GM19043 (cell line): Measurements from ENCODE around the gene FOSB.
A peak's percentile ranks its signal among the peaks of the same experiment; 100 is the strongest.

ENCODE experiments used
- ATAC-seq: cut with Tn5 transposase; IDR thresholded peaks from one replicate; pipeline ENCODE4 v1.9.1; 2021; ENCODE audit warnings: low read depth; ENCODE audit not compliant: unreplicated experiment

FOSB gene

DNA sequence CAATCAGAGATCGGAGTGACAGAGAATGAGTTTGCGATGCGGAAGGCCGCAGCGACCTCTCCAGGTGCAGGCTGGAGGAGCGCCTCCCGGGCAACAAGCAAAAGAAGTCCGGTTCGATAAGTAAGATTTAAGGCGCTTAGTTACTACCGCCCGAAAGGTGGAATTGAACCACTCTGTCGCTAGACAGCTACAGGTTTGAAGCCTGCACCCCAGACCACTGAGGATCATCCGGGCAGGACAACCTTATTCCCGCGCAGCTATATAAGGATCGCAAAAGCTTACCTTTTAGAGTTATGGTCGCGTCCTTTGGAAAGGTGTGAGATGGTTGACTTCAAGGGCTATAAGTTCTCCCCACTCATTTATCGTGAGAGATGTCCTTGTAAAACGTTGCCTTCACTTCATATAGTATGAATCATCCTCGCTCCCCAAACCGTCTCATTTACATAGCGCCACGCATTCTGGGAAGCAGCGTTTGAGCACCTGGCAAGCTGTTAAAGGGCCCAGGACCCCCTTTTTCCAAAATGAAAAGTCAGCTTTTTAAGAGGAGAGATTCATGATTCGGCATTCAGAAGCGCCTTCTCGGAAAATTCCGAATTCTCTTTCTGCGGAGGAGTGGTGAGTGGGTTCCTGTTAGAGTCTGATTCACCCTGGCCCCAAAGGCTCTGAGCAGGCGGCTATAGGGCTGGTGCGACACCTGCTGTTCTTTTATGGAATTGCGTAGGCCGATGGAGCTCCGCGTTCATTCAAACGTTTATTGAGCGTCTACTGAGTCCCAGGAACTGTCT lies 10.8 kb downstream of the FOSB start:
- peak; percentile 51 for ATAC-seq

GRCh38 chr19:45483033-45483432 lies 15.2 kb downstream of the FOSB start:
- ATAC-seq: no peak

DNA sequence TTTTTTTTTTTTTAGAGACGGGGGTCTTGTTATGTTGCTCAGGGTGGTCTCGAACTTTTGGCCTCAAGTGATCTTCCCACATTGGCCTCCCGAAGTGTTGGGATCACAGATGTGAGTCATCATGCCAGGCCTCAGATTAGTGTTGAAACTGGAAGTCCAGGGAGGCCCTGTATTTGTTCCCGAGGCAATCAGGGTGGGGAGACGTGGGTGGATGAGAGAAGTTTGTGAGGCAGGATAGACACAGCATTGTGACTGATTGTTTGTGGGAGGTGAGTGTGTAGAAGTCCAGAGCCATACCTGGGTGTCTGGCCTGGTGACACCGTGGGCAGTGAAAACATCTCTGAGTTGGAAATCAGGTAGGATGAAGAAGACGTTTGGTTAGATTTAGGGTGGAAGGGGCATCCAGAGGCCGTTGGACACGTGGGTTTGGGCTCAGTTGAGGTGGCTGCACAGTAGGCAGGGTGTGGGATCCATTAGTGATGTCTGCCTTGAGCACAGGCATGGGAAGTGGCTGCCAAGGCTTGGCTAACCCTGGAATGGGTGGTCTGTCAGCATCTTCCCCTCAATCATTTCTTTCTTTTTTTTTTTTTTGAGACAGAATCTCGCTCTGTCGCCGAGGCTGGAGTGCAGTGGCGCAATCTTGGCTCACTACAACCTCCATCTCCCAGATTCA lies 16.6 kb downstream of the FOSB start:
- ATAC-seq: no peak

DNA sequence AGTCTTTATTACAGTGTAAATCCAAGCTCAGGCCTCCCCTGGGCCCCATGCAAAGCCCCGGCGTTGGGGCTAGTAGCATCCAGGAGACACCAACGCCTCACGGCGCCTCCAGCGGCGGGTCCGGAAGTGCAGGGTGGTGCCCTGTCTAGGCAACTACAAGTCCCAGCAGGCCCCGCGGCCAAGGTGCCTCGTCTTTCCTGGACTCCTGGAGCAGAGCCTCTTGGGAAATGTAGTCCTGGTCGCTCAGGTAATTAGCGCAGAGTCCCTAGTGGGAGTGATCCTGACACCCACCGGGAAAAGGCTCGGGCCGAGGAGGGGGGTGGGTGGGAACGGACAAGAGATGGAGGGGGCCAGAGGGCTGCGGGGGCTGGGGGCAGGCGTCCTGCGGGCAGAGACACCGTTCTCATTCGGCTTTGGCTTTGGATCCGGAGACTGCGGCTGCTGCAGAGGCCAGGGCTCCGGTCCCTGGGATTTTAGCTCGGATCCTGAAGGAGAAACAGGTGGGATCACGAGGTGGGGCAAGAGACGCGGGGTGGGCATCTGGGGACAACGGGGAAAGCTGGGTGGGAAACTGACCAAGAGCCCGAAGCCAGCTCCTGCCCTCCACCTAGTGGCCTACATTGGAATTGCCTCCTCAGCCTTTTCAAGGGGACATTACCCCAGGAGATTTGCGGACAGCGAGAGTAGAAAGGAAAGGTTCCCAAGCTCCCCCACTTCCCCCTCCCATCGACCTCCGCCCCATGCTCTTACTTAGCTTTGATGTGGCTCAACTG lies 17.7 kb downstream of the FOSB start:
- peak; percentile 95 for ATAC-seq

DNA sequence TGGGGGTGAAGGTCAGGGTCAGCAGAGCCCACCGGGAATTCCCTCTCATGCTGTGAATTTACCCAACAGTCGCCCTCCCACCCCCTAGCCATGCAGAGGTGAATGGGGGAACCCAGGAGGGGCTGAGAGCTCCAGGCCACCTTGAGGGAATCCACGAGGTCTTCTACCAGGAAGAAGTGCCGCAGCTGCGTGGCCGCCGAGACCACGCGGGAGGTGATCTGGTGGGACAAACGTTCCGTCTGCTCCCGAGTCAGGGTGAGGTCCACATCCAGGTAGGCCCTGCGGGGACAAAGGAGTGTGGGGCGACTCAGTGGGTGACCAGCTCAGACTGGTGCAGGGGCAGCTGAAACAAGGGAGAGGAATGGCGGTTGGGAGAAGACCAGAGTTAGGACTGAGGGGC lies 20.9 kb downstream of the FOSB start:
- no peak for ATAC-seq

GRCh38 chr19:45489216-45489855 lies 21.5 kb downstream of the FOSB start:
- ATAC-seq: no peak

GRCh38 chr19:45492137-45492626 lies 24.4 kb downstream of the FOSB start:
- no peak for ATAC-seq

GRCh38 chr19:45492627-45493470 lies 25.1 kb downstream of the FOSB start:
- ATAC-seq: no peak

DNA sequence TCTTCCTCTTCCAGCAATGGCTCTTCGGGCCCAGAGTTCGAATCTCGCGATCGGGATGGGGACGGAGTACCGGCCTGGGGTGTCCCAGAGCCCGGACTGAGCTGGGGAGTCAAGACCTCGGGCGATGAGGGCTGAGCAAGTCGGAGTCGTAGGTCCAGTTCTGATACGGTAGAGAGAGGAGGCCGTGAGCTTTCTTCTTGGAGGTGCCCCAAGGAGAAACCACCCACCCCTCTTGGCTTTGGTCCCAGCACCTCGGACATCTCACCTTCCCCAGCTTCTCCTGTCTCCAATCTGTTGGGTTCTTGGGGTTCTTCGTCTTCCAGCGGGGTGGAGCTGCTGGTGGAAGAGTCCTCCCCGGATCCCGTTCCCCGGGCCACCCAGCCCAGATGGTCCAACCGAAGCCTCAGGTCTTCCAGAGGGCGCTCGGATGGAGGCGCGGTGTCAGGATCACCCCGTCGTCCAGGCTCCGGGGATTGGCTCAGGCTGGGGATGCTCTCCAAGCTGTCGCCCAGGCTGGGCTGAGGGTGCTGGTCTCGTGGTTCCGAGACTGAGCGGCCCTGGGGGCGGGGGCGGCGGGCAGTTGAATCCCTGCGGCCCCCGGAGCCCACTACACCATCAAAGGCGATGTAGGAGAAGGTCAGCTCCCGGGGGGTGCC lies 26.6 kb downstream of the FOSB start:
- no peak for ATAC-seq

DNA sequence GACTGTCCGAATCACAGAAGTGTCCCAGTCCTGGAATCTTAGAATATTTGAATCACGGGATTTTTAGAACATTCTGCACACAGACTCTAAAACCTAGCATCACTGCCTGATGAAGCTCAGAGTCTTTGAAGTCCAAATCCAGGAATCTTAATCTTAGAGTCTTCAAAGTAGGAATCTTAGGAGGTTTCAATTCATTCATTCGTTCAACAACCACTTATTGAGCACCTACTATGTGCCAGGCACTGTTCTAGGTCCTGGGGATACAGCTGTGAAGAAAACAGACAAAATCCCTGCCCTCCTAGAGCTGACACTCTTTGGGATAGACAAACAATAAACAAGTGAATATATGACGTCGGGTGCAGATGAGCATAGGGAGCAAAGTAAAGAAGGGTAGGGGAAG lies 27.4 kb downstream of the FOSB start:
- no peak for ATAC-seq

DNA sequence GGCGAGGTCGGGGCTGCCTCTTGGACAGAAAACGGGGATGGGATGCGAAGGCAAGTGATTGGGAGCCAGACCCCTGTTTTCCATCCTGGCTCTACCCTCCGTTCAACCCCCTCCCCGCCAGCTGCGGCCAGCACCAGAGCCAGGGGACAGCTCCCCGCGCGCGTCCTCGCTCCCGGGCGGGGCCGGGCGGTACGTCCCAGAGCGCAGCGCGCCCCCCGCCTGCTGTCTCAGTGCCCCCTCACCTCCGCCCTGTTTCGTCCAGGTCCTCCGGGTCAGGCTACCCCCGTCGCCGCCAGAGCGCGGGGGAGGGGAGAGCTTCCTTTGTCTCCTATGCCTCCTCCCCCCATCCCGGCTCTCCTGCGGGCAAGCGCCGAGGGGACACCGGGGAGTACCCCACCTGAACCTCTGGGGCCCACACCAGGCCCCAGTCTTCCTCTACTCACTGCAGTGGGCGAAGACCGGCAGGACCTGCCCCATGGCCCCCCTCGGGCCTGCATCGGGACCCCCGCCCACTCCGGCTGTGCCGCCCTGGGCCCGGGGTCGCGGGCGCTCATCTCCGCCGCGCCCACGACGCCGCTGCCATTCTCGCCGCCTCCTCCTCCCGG lies 28.7 kb downstream of the FOSB start:
- no peak for ATAC-seq

GRCh38 chr19:45497791-45498190 lies 30.0 kb downstream of the FOSB start:
- no peak for ATAC-seq

GRCh38 chr19:45498411-45499195 lies 30.8 kb downstream of the FOSB start, which contains the start of gene PPM1N:
Gene PPM1N, plus strand, starts transcription at chr19:45498443. Its CDS starts 30 bp downstream, at chr19:45498473.
- ATAC-seq: no peak

- no peak for ATAC-seq
These were observed 31.7 kb downstream of the FOSB start for GRCh38 chr19:45499196-45500180.

DNA sequence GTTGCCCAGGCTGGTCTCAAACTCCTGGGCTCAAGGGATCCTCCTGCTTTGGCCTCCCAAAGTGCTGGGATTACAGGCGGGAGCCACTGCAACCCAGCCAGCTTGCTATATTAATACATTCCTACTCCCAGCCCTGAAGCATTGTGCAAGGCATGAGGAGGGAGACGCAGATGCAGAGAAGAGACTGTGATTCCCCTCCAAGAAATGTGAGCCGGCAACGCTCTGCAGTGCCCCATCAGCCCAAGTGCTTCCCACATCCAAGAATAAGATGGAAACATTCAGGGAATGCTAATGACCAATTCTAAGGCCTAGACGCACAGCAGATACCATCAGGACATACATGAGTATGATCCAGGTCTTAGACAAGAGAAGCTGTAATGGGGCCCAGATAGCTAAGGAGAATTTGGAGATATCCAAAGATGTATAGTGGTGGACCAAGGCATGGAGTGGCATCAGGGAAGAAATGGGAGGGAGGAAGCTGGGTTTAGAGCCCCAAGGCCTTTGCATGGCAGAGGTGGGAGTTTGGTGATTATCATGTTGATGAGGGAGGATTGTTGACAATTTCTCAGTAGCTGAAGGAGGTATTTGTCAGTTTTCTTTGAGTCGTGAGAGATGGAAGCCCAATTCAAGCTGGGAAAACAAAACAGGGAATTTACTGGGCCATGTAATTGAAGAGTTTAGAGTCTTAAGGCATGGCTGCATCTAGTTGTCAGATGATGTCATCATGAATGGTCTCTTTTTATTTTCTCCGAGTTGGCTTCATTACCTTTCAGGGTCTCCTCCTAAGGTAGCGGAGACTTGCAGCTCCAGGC lies 33.3 kb downstream of the FOSB start:
- ATAC-seq: no peak

GRCh38 chr19:45501730-45502014 lies 33.9 kb downstream of the FOSB start:
- no peak for ATAC-seq
